ENCODE measurements around the gene CNOT2. TPM values are rescaled to one million over a fixed set of nuclear protein-coding genes. Genes with fewer than 3 reads are reported as not detected.

Gene CNOT2
- total RNA-seq, 1 experiment from 2014 or later = 73.7 TPM

DNA sequence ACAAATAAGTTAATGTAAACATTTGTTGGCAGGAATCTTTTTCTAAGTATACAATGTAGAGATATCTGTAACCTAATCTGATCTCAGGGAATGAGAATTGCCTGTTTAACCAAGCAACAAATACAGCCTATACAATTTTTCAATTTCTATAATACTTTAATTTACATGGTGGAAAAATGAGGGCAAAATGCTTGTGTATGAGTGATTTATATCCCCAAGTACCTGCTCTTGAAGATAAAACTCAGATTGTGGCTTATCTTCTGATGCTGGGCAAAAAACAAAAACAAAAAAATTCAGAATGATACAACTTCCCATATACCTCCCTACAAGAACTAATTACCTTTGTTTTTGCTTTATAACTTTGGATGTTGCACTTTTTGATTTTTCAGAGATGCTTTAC lies 2.2 kb downstream of the CNOT2 start:
- Histone ChIP-seq H3K9me2 (replicated peaks; ENCODE audit: low read length) (no peaks in the 10 kb centered on the region), H4K20me1 (ENCODE audit: low read length) (peaks cover 64% of the 10 kb centered on the region), H3K27ac (ENCODE audit: low read length) (no peak overlapping the region), H3K79me2 (ENCODE audit: low read length) (peaks cover 86% of the 10 kb centered on the region), H3K9ac (ENCODE audit: low read length) (no peak overlapping the region), H3K4me2 (ENCODE audit: low read length) (peak overlapping the region; percentile 97), H2AFZ (ENCODE audit: low read length) (no peak overlapping the region), H3K36me3 (ENCODE audit: low read depth, low read length) (peaks cover 7% of the 10 kb centered on the region; the same call in 1 of the 2 replicates), H3K4me3 (ENCODE audit: low read length) (peak overlapping the region; percentile 82), H3K4me1 (ENCODE audit: insufficient read depth, low read length) (peaks cover 40% of the 10 kb centered on the region), H3K9me3 (ENCODE audit: low read length) (no peaks in the 10 kb centered on the region), H3K27me3 (ENCODE audit: low read length) (no peaks in the 10 kb centered on the region), H3F3A (ENCODE audit: low read length, unreplicated experiment) (no peaks in the 10 kb centered on the region)
- BruUV-seq (replicated peaks) = no TSS peak
- ChIA-PET POLR2A (ENCODE audit: unreplicated experiment) (no interaction called here), CTCF (no interaction called here)
- intact Hi-C loops (cut with micrococcal nuclease) = loop anchor here (10.0 kb wide), 1 partner anchor 299 kb away; no protein-coding TSS in a partner anchor
- no peak for TF ChIP-seq EZH2 (IDR thresholded peaks at IDR 0.05; ENCODE audit: low read length, unreplicated experiment)
- TF ChIP-seq, protein P1, sequence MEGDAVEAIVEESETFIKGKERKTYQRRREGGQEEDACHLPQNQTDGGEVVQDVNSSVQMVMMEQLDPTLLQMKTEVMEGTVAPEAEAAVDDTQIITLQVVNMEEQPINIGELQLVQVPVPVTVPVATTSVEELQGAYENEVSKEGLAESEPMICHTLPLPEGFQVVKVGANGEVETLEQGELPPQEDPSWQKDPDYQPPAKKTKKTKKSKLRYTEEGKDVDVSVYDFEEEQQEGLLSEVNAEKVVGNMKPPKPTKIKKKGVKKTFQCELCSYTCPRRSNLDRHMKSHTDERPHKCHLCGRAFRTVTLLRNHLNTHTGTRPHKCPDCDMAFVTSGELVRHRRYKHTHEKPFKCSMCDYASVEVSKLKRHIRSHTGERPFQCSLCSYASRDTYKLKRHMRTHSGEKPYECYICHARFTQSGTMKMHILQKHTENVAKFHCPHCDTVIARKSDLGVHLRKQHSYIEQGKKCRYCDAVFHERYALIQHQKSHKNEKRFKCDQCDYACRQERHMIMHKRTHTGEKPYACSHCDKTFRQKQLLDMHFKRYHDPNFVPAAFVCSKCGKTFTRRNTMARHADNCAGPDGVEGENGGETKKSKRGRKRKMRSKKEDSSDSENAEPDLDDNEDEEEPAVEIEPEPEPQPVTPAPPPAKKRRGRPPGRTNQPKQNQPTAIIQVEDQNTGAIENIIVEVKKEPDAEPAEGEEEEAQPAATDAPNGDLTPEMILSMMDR (conservative IDR thresholded peaks at IDR 0.05; ENCODE audit: low read depth, low read length) = no peak
- TF ChIP-seq EZH2phosphoT487 (IDR thresholded peaks at IDR 0.05; ENCODE audit: borderline replicate concordance, low read length) = no peak
- DNase-seq (no peak), ATAC-seq (no peak)

DNA sequence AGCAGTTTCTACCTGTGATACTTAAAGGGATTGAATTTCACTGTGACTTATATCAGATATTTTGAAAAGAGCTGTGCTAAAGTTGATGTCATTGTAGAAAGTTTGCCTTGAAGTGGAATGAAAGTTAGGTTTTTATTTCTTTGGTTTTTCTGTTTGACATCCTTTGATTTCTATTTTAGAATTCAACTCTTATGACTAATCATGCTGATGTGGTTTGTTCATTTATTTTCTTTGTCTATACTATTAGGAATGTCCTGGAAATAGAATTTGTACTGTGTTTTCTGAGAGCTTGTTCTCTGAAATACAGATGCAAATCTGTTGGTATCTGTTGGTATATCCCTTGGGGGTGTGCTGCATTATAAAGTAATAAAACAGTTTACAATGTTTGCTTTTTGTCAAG lies 3.3 kb downstream of the CNOT2 start:
- Histone ChIP-seq H3K4me2 (ENCODE audit: low read length) (peak overlapping the region; percentile 97), H3K9ac (ENCODE audit: low read length) (no peak overlapping the region), H3F3A (ENCODE audit: low read length, unreplicated experiment) (no peaks in the 10 kb centered on the region), H3K36me3 (ENCODE audit: low read depth, low read length) (peaks cover 4% of the 10 kb centered on the region; the same call in 1 of the 2 replicates), H3K27me3 (ENCODE audit: low read length) (no peaks in the 10 kb centered on the region), H3K4me1 (ENCODE audit: insufficient read depth, low read length) (peaks cover 40% of the 10 kb centered on the region), H3K4me3 (ENCODE audit: low read length) (no peak overlapping the region), H3K9me3 (ENCODE audit: low read length) (no peaks in the 10 kb centered on the region), H2AFZ (ENCODE audit: low read length) (no peak overlapping the region), H3K27ac (ENCODE audit: low read length) (no peak overlapping the region), H3K79me2 (ENCODE audit: low read length) (peaks cover 91% of the 10 kb centered on the region), H4K20me1 (ENCODE audit: low read length) (peaks cover 72% of the 10 kb centered on the region), H3K9me2 (replicated peaks; ENCODE audit: low read length) (no peaks in the 10 kb centered on the region)
- ATAC-seq (no peak), DNase-seq (peak; percentile 8)
- ChIA-PET CTCF (no interaction called here), POLR2A (ENCODE audit: unreplicated experiment) (interaction anchor here (0.6 kb wide), 1 partner anchor 33 kb away, joined by 3 read pairs; no protein-coding TSS in a partner anchor)
- TF ChIP-seq, protein P1 (conservative IDR thresholded peaks at IDR 0.05; ENCODE audit: low read depth, low read length) = no peak
- TF ChIP-seq EZH2phosphoT487 (IDR thresholded peaks at IDR 0.05; ENCODE audit: borderline replicate concordance, low read length) = no peak
- no peak for TF ChIP-seq EZH2 (IDR thresholded peaks at IDR 0.05; ENCODE audit: low read length, unreplicated experiment)
- intact Hi-C loops (cut with micrococcal nuclease) = loop anchor here (10.0 kb wide), 1 partner anchor 298 kb away; no protein-coding TSS in a partner anchor
- no TSS peak for BruUV-seq (replicated peaks)

DNA sequence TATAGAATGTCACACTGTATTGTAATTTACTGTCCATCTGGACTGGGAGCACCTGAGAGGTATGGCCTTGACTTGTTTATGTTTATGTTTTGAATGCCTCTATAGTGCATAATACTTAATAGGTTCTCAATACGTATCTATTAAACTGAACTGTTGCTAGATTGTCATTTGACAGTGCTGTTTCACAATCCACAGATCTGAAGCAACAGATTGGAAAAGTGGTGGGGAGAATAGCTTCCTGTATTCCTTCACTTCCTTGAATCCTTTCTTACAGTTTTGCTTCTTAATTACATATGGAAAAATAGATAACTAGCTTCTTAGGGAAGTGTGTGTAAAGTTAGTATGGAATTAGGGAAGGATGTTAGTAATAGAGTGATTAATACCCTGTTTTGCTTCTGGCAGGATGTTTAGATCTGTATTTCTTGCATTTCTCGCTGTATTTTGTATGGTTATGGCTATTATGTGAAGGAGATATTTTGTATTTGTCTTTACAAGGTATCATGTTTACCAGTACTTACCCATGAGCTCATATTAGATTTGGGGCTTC lies 4.5 kb downstream of the CNOT2 start:
- BruUV-seq (replicated peaks) = no TSS peak
- CTCF ChIA-PET = no interaction called here
- H3K9me2 ChIP-seq (replicated peaks; ENCODE audit: low read length) = no peaks in the 10 kb centered on the region
- TF ChIP-seq, protein P1 (conservative IDR thresholded peaks at IDR 0.05; ENCODE audit: low read depth, low read length) = no peak
- TF ChIP-seq EZH2phosphoT487 (IDR thresholded peaks at IDR 0.05; ENCODE audit: borderline replicate concordance, low read length) = no peak
- no peak for TF ChIP-seq EZH2 (IDR thresholded peaks at IDR 0.05; ENCODE audit: low read length, unreplicated experiment)
- no peak overlapping the region for H3K9ac ChIP-seq (ENCODE audit: low read length)
- no peak overlapping the region for H3K27ac ChIP-seq (ENCODE audit: low read length)
- peaks cover 4% of the 10 kb centered on the region; the same call in 1 of the 2 replicates for H3K36me3 ChIP-seq (ENCODE audit: low read depth, low read length)
- POLR2A ChIA-PET (ENCODE audit: unreplicated experiment) = interaction anchor here (0.5 kb wide), 1 partner anchor 195 kb away, joined by 3 read pairs; no protein-coding TSS in a partner anchor
- H3F3A ChIP-seq (ENCODE audit: low read length, unreplicated experiment) = no peaks in the 10 kb centered on the region
- no peak overlapping the region for H2AFZ ChIP-seq (ENCODE audit: low read length)
- H3K4me2 ChIP-seq (ENCODE audit: low read length) = no peak overlapping the region
- no peaks in the 10 kb centered on the region for H3K27me3 ChIP-seq (ENCODE audit: low read length)
- H3K4me3 ChIP-seq (ENCODE audit: low read length) = no peak overlapping the region
- H3K9me3 ChIP-seq (ENCODE audit: low read length) = no peaks in the 10 kb centered on the region
- peaks cover 92% of the 10 kb centered on the region for H3K79me2 ChIP-seq (ENCODE audit: low read length)
- peaks cover 33% of the 10 kb centered on the region for H3K4me1 ChIP-seq (ENCODE audit: insufficient read depth, low read length)
- peaks cover 72% of the 10 kb centered on the region for H4K20me1 ChIP-seq (ENCODE audit: low read length)
- intact Hi-C loops (cut with micrococcal nuclease) = loop anchor here (10.0 kb wide), 1 partner anchor 297 kb away; no protein-coding TSS in a partner anchor
- ATAC-seq = no peak
- DNase-seq = no peak
